Subcutaneous preadipocyte (primary cell): ENCODE data around the gene MYO1C. TPM values are rescaled to one million over a fixed set of nuclear protein-coding genes. Genes with fewer than 3 reads are reported as not detected.

Experiments
- total RNA-seq: library from RNA; depleted of rRNA; stranded (reverse); fragments of >200 nt; gene quantifications from 2 replicates; pipeline ENCODE4 v1.2.3, GENCODE V29; 2012

Gene MYO1C
- total RNA-seq: 107 and 128 TPM in 2 replicates

GRCh38 chr17:1492249-1493206 lies at the start of gene MYO1C:
Gene MYO1C (minus strand): TSS chr17:1492686. CDS start chr17:1492487, 199 bp downstream.

GRCh38 chr17:1516388-1517161 lies 24.1 kb upstream of the MYO1C start, which contains the start of gene INPP5K:
Gene INPP5K (minus strand): TSS chr17:1516612. CDS start chr17:1516499, 113 bp downstream.

DNA sequence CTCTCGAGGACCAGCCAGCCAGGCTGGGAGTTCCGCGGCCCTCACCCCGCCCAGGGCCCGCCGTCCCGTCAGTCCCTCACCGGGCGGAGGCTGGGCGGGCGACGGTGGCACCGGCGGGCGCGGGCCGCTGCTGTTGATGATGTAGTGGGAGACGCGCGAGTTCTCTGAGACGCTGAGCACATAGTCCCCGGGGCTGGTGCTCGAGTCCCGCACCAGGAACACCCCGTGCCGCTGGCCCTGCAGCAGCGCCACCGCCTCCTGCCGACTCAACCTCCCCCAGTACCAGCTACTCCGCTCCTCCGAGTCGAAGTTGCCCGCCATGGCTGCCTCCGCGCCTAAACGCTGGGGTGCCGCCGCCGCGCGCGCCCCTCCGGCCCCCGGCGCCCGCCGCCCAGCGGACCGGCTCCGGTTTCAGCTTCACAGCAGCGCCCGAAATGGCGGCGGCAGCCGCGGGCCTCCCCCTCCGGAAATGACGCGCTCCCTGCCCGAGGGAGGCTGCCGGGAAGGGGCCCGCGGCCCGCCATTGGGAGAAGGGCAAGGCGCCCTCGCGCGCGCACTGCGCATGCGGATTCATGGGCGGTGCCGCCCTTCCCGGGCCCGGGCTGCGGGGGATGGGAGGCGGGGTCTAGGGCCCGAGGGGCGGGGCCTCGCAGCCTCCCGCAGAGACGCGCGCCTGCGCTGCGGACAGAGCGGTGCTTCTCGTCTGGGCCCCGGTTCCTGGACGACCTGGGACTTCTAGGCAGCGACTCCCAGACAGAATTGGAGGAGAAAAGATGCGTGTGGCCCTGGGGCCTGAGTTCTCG lies 36.5 kb downstream of the MYO1C start, which contains the start of gene CRK:
TSS of gene CRK (minus strand) at position 436 of the 803 bp plus-strand sequence. CDS start at position 321, 115 bp downstream.

Other genes starting within 250 kb of the MYO1C start
- not detected in 2 replicates for gene BHLHA9, start 222.2 kb downstream of the MYO1C start, total RNA-seq
- gene TRARG1, start 213.0 kb downstream of the MYO1C start, total RNA-seq: not detected in 2 replicates
- 476 and 489 TPM in 2 replicates for gene YWHAE, start 92.5 kb downstream of the MYO1C start, total RNA-seq
- 84.1 and 97.6 TPM in 2 replicates for gene CRK, start 36.5 kb downstream of the MYO1C start, total RNA-seq
- gene INPP5K, start 23.9 kb upstream of the MYO1C start, total RNA-seq: 15.6 and 22.0 TPM in 2 replicates
- 16.2 and 18.7 TPM in 2 replicates for gene PITPNA, start 70.1 kb upstream of the MYO1C start, total RNA-seq
- 2.2 and 3.3 TPM in 2 replicates for gene SLC43A2, start 136.1 kb upstream of the MYO1C start, total RNA-seq
- gene SCARF1, start 153.0 kb upstream of the MYO1C start, total RNA-seq: 0.20 TPM in 1 of 2 replicates, not detected in the other
- 4.0 and 6.1 TPM in 2 replicates for gene RILP, start 157.2 kb upstream of the MYO1C start, total RNA-seq
- gene PRPF8, start 192.2 kb upstream of the MYO1C start, total RNA-seq: 131 and 150 TPM in 2 replicates
- 0.98 and 1.5 TPM in 2 replicates for gene TLCD2, start 217.7 kb upstream of the MYO1C start, total RNA-seq
- 46.9 and 47.4 TPM in 2 replicates for gene WDR81, start 232.0 kb upstream of the MYO1C start, total RNA-seq